GM12878 (cell line): ENCODE data around the gene C14orf39. TPM values are rescaled to one million over a fixed set of nuclear protein-coding genes. Genes with fewer than 3 reads are reported as not detected.

Experiments
- ATAC-seq: fragments of 200-7000 bp; cut with Tn5 transposase; 3 replicates; pipeline ENCODE4 v1.9.1; 2020; ENCODE audit warnings: mild to moderate bottlenecking, moderate library complexity
- BruUV-seq: library from RNA; stranded (reverse); fragments of 400-500 nt; replicated peaks from 2 replicates; lab custom pipeline; 2021; lab: Mats Ljungman, UMichigan
- CTCF ChIA-PET: fragments of 300-600 bp; sonication (Branson Sonifier 250); formaldehyde crosslinking; extraction: SDS; loops from one replicate; lab custom pipeline; 2021; ENCODE audit warnings: inconsistent platforms; lab: Yijun Ruan, JAX
- POLR2A ChIA-PET: fragments of 350-600 bp; formaldehyde crosslinking; extraction: SDS; loops from one replicate; lab custom pipeline; 2021; ENCODE audit warnings: inconsistent platforms; lab: Charles Lee
- RAD21 ChIA-PET: fragments of 300-600 bp; sonication (Branson Sonifier 250); formaldehyde crosslinking; loops from one replicate; lab custom pipeline; 2023; ENCODE audit warnings: antibody characterized with exemption; ENCODE audit not compliant: unreplicated experiment; lab: Charles Lee
- SMC1A ChIA-PET: fragments of 300-600 bp; sonication (Branson Sonifier 250); formaldehyde crosslinking; loops from one replicate; lab custom pipeline; 2023; ENCODE audit not compliant: unreplicated experiment, uncharacterized antibody; lab: Charles Lee
- DNase-seq: peaks from one replicate; pipeline ENCODE4 v3.0.0-alpha.2; 2011; ENCODE audit warnings: low read depth, low spot score
- FAIRE-seq: peaks from 3 replicates; lab custom pipeline; 2011; peaks lifted over from hg19 to GRCh38; lab: Jason Lieb, UNC
- H2AFZ ChIP-seq: 2 replicates; pipeline ENCODE4 v1.6.0; 2011; ENCODE audit warnings: low read depth, low read length, control low read depth; ENCODE audit not compliant: control insufficient read depth
- H3K27ac ChIP-seq: 2 replicates; pipeline ENCODE4 v1.5.1; 2011; ENCODE audit warnings: control low read depth; ENCODE audit not compliant: control insufficient read depth, insufficient read depth
- H3K27me3 ChIP-seq, 2 experiments: replicated peaks in 1 of 2; 2 replicates each; pipeline versions ENCODE4 v1.6.0 to v1.6.1; 2011; ENCODE audit warnings: low read length in 1 of 2; ENCODE audit not compliant: control insufficient read depth in 2 of 2, insufficient read depth in 2 of 2
- H3K36me3 ChIP-seq, 2 experiments: 2 replicates each; pipeline ENCODE4 v1.5.1; 2011; ENCODE audit warnings: low read length in 1 of 2; ENCODE audit not compliant: control insufficient read depth in 2 of 2, insufficient read depth in 2 of 2
- H3K4me1 ChIP-seq: 2 replicates; pipeline ENCODE4 v1.6.1; 2011; ENCODE audit warnings: mild to moderate bottlenecking, low read length, moderate library complexity, mixed read lengths; ENCODE audit not compliant: control insufficient read depth, insufficient read depth
- H3K4me2 ChIP-seq: 2 replicates; pipeline ENCODE4 v1.6.0; 2011; ENCODE audit warnings: control low read depth; ENCODE audit not compliant: control insufficient read depth, insufficient read depth
- H3K4me3 ChIP-seq: fragments of 200-600 bp; sonication (generic); 2 replicates; pipeline ENCODE4 v1.5.1; 2016
- H3K79me2 ChIP-seq: 2 replicates; pipeline ENCODE4 v1.6.0; 2011; ENCODE audit warnings: low read length; ENCODE audit not compliant: control insufficient read depth, insufficient read depth
- H3K9ac ChIP-seq: 2 replicates; pipeline ENCODE4 v1.8.0; 2011; ENCODE audit warnings: low read length, control low read depth, mixed read lengths; ENCODE audit not compliant: control insufficient read depth, insufficient read depth
- H3K9me3 ChIP-seq: replicated peaks from 3 replicates; pipeline ENCODE4 v1.5.1; 2011; ENCODE audit warnings: mild to moderate bottlenecking, low read length; ENCODE audit not compliant: control insufficient read depth, insufficient read depth
- H4K20me1 ChIP-seq: 2 replicates; pipeline ENCODE4 v1.6.0; 2011; ENCODE audit not compliant: control insufficient read depth, insufficient read depth
- ELK1 ChIP-seq: IDR thresholded peaks from 2 replicates; pipeline ENCODE4 v1.6.1; 2012; ENCODE audit warnings: low read depth, low read length, improper control_type of control experiment
- EP300 ChIP-seq, 2 experiments: fragments of 150-350 bp in 1 of 2; IDR thresholded peaks; 2 replicates each; pipeline ENCODE4 v1.6.1; 2011 to 2012; ENCODE audit warnings: low read depth in 2 of 2, low read length in 2 of 2, borderline replicate concordance in 1 of 2, improper control_type of control experiment in 1 of 2, inconsistent platforms in 1 of 2; ENCODE audit not compliant: control insufficient read depth in 1 of 2
- GATAD2B ChIP-seq: fragments of 450-650 bp; conservative IDR thresholded peaks from 2 replicates; pipeline ENCODE4 v1.6.1; 2017; ENCODE audit warnings: low read depth, mild to moderate bottlenecking, moderate library complexity
- NR2C2 ChIP-seq: IDR thresholded peaks from 2 replicates; pipeline ENCODE4 v1.6.1; 2011; ENCODE audit warnings: borderline replicate concordance, low read depth; ENCODE audit not compliant: control insufficient read depth, insufficient read length
- WGBS: methylation state at CpG from one replicate; pipeline ENCODE4 v1.1.6; 2016; ENCODE audit warnings: low lambda C conversion rate; ENCODE audit not compliant: insufficient replicate concordance, insufficient coverage; ENCODE audit errors: missing lambda C conversion rate; 5-methylcytosine and 5-hydroxymethylcytosine counted together
- in situ Hi-C: fragments of 300-500 bp; cut with MboI; formaldehyde crosslinking; loops from 9 replicates; pipeline ENCODE4 v1.14.3; 2018; ENCODE audit warnings: mixed read lengths
- intact Hi-C: fragments of 100-400 bp; cut with micrococcal nuclease; formaldehyde crosslinking; loops from one replicate; pipeline ENCODE4 v1.14.2; 2022; ENCODE audit not compliant: unreplicated experiment
- polyA plus RNA-seq, 11 experiments: library from polyadenylated mRNA; depleted of rRNA in 4 of 11; unstranded in 6 of 11; stranded (reverse) in 5 of 11; fragments of >200 nt; fragmentation: Nextera tagmentation in 4 of 11; fragmentation: Illumina TruSeq in 1 of 11; extraction: Ambion mirVana in 4 of 11; extraction: Trizol in 1 of 11; gene quantifications; 1 replicate in 1 of 11; 2 replicates in 10 of 11; pipeline versions ENCODE4 v1.2.1 to v1.2.3, GENCODE V29; 2011 to 2016; ENCODE audit warnings: inconsistent platforms in 2 of 11, missing spikeins in 2 of 11, low read depth in 1 of 11
- total RNA-seq, 4 experiments: library from RNA; depleted of rRNA in 3 of 4; stranded (reverse); fragments of >200 nt in 3 of 4; fragmentation: Illumina TruSeq in 1 of 4; extraction: Trizol in 1 of 4; gene quantifications; 2 replicates each; pipeline versions ENCODE4 v1.2.1 to v1.2.3, GENCODE V29; 2013 to 2021

C14orf39 gene
- total and polyA plus RNA-seq, 10 of the 15 experiments (the other 5 are each of a cell fraction or from before 2014, with no cell fraction given), result 0.24 to 0.31 TPM; not detected in 8

- no peaks in the 10 kb centered on the region for H3K4me1 ChIP-seq
- ChIA-PET RAD21 (no interaction called here), SMC1A (no interaction called here), POLR2A (no interaction called here), CTCF (interaction anchor here (1.6 kb wide), 1 partner anchor 12 kb away, joined by 3 read pairs; no protein-coding TSS in a partner anchor)
- peaks cover 18 to 43% of the 10 kb centered on the region in 2 experiments for H3K27me3 ChIP-seq
- no peak overlapping the region for H3K9ac ChIP-seq
- H3K27ac ChIP-seq, result no peak overlapping the region
- no peaks in the 10 kb centered on the region; the same call in 2 of the 3 replicates for H3K9me3 ChIP-seq
- BruUV-seq, result no TSS peak
- no peak for ATAC-seq
- no peaks in the 10 kb centered on the region for H3K79me2 ChIP-seq
- no peaks in the 10 kb centered on the region for H4K20me1 ChIP-seq
- in situ Hi-C loops, result no loop called here
- no peaks in the 10 kb centered on the region for H3K36me3 ChIP-seq
- no peak overlapping the region for H3K4me3 ChIP-seq
- intact Hi-C loops, result no loop called here
- TF ChIP-seq NR2C2 (no peak), ELK1 (no peak), GATAD2B (no peak), EP300 (IDR thresholded peaks at IDR 0.05; ENCODE audit: borderline replicate concordance in 1 of 2, control insufficient read depth in 1 of 2, low read depth in 2 of 2, low read length in 2 of 2) (no peak)
- no peak overlapping the region for H3K4me2 ChIP-seq
- DNase-seq, result no peak
- FAIRE-seq, result no peak
- no peak overlapping the region for H2AFZ ChIP-seq
- WGBS, result 4% methylated on average over 5 of the region's 5 CpGs
Measured at GRCh38 chr14:60508363-60508706, 22.5 kb upstream of the C14orf39 start.
